H54 (cell line): ENCODE results near the gene ST8SIA2.
"Not testable (repeated sequence)": the region's sequence is repeated elsewhere in the genome, so short reads cannot be mapped to it uniquely, and the experiment has no call there.

Experiments
- DNase-seq: peaks from one replicate; pipeline ENCODE4 v3.0.0; 2011; ENCODE audit warnings: low spot score, mixed read lengths; ENCODE audit not compliant: insufficient read length
- FAIRE-seq: peaks from 3 replicates; lab custom pipeline; 2011; peaks lifted over from hg19 to GRCh38; lab: Jason Lieb, UNC
- POLR2A ChIP-seq: IDR thresholded peaks from 2 replicates; pipeline ENCODE4 v1.6.1; 2011; ENCODE audit warnings: low read depth, mild to moderate bottlenecking, low read length

The ST8SIA2 gene

DNA sequence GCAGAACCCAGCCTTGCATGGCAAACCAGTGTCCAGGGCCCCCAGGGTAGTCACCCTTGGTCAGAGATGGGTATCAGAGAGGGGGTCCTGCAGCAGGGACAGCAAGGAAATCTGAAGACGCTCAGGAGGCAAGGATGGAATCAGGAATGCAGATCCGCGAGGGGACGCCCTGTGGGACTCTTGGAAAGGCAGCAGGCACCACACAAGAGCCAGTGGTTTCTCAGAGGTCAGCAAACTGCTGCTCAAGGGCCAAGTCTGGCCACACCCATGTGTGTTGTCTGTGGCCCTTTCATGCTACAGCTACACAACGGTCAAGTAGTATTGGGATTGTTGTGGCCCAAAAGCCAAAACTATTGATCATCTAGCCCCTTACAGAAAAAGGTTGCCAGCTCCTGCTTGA lies 69.7 kb downstream of the ST8SIA2 start:
- FAIRE-seq (no peak), DNase-seq (no peak)
- TF ChIP-seq POLR2A = no peak

DNA sequence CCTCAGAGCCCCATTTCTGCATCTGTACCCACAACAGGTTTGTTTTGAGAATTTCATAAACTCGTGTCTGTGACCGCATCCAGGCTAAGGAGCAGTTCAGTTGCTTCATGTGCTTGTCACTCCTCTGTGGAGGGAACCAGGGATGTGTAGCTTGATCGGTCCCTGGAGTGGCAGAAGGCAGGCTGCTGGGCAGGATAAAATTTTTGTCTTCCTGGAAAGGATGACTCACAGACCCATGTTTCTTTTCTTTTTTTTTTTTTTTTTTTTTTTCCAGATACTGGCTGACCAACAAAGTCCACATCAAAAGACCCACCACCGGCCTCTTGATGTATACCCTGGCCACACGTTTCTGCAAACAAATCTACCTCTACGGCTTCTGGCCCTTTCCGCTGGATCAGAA lies 70.1 kb downstream of the ST8SIA2 start:
- FAIRE-seq = no peak
- no peak for DNase-seq
- no peak for TF ChIP-seq POLR2A

DNA sequence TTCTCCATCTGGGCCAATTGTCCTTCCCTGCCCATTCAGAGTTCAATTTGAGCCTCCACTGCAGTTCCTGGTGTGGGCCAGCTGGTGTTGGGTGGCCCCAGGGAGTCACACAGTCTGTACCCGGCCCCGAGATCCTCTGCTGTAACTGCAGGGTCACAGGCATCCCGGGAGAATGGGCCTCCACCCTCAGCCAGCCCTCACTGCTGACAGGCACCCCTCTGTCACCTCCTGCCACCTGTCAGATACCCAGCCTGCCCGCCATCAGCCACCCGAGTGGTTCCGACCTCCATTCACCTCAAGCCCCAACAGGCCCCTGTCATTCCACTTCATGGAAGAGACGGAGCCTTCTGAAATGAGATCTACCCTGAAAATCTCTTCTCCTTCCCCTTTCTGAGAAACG lies 73.2 kb downstream of the ST8SIA2 start:
- FAIRE-seq (no peak), DNase-seq (no peak)
- no peak for TF ChIP-seq POLR2A

DNA sequence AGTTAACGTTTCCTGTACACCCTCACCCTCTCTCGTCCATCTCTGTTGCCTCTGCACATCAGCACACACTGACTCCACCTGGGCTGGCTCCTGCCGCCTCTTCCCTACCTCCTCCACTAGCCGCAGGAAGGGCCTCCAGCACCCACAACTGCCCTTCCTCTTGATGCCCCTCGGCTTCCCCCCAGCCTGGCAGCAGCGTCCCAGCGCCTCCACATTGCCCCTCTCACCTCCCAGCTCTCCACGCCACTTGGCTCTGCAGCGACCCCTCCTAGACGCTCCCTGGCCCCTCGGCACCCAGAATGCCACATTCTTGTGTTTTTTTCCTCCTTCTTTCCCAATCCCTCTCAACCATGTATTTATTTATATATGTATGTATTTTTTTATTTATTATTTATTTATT lies 73.6 kb downstream of the ST8SIA2 start:
- FAIRE-seq = no peak
- no peak for TF ChIP-seq POLR2A
- no peak for DNase-seq

DNA sequence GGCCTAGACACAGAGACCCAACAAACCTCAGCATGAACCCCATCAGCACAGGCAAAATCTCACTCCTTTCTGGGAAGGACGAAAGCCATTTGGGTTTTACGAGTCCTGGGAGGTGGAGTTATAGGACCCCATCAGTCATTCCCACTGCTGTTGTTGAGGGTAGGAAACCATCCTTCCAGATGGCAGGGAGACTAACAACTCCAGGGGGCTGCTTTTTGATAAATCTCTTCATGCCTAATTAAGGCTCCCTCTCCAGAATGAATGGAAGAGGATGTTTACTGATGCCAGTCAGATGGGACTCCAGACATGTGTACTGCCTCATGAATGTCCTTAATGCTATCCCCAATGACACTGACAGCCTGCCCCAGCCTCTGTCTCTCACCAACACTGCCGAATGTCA lies 75.3 kb downstream of the ST8SIA2 start:
- no peak for DNase-seq
- no peak for TF ChIP-seq POLR2A
- FAIRE-seq = no peak

DNA sequence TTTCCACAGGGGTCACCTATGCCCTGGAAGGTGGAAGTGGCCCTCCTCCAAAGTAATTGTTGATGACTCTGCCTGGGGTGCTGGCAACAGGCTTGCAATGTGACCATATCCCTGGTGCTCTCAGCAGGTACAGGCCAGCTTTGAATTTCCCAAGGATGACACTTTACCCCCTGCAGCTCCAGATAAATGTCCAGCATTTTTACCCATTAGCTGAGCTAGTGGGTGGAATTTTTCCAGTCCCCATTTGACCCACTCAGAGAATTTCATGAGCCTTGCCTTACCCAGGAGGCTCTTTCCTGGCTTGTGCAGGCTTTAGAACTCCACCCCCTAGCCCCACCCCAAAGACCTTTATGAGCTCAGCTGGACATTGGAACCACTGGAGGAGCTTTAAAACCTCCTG lies 77.6 kb downstream of the ST8SIA2 start:
- FAIRE-seq (no peak), DNase-seq (no peak)
- TF ChIP-seq POLR2A = no peak

DNA sequence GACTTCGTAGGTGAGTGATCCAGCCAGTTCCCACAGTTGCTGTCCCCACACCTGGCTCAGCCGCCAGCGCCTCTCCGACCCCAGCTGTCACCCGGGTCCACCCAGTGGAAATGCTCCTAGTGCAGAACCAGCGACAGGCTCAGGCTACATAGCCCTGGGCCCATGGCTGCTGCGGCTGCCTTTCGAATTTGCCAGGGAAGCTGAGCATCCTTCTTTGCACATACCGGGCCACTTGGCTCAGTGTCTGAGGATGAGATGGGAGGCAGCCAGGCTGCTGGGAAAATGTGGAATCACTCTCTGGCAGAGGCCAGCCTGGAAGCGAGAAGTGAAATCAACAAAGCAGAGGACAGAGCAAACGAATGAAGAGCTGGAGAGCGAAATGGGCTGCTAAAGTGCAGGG lies 80.1 kb downstream of the ST8SIA2 start:
- no peak for TF ChIP-seq POLR2A
- no peak for FAIRE-seq
- DNase-seq = no peak

DNA sequence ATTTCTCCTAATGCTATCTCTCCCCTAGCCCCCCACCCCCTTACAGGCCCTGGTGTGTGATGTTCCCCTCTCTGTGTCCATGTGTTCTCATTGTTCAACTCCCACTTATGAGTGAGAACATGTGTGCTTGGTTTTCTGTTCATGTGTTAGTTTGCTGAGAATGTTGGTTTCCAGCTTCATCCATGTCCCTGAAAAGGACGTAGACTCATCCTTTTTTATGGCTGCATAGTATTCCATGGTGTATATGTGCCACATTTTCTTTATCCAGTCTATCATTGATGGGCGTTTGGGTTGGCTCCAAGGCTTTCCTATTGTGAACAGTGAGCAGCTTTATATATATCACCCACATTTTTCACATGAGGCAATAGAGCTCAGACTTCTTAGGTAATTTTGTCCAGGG lies 86.0 kb downstream of the ST8SIA2 start:
- FAIRE-seq, DNase-seq: not testable (repeated sequence)

DNA sequence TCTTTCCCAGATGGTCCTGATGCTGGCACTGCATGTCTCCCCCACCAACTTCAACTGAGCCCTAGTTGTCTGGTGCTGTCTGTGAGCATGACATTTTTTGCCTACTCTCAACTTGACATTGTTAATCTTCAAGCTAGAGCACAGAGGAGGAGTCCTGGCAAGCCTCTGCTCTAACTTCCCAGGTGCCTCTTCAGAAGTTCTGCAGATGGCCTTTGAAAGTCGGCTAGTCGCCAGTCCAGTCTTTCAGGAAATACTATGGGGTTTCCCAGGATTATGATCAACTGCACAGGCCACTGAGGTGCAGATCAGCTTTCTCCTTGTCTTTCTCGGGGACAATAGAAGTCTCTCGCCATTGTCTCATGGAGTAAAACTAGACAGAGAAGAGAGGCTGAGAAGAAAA lies 86.7 kb downstream of the ST8SIA2 start:
- FAIRE-seq (no peak), DNase-seq (no peak)
- no peak for TF ChIP-seq POLR2A

DNA sequence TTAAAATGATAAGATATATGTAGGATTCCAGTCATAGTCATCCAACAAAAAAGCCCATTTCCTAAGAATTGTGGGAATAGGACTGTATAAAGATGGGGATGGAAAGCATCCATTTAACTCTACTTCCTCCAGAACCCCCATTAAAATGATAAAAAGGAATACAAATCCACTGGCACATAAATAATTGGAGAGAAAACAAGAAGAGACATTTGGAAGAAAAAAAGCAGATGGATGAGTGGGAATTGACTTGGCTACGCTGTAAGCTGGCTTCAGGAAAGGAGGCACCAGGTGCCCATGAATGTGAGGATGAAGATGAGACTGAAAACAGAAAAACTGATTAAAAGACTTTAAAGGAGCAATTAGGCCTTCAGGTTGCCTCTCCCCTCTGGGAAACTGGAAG lies 91.8 kb downstream of the ST8SIA2 start:
- no peak for FAIRE-seq
- DNase-seq = no peak
- no peak for TF ChIP-seq POLR2A

DNA sequence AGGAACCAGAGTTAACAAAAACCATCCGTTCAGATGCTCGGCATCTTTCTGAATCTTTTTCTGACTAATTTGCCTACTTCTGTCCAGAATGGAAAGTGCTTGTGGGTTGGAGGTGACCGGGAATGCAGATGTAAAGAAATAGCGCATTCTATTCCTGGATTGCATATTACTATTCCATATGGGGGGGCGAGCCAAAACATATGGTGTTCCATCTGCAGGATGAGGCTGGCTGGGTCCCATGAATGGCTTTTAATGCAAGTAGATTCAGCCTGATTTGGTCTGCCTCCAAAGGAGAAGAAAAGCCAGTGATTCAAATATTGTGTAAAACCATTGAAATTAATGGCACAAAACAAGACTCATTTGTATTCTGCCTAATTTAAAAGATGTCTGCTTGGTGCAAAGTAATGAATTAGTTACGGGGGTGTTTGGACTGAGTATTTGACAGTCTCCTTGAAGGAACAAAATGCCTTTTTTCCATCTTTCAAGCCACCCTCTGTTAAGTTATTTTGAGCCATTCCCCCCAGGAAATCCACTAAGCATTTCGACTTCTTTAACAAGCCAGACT lies 99.0 kb downstream of the ST8SIA2 start:
- DNase-seq (no peak), FAIRE-seq (no peak)
- TF ChIP-seq POLR2A = no peak

DNA sequence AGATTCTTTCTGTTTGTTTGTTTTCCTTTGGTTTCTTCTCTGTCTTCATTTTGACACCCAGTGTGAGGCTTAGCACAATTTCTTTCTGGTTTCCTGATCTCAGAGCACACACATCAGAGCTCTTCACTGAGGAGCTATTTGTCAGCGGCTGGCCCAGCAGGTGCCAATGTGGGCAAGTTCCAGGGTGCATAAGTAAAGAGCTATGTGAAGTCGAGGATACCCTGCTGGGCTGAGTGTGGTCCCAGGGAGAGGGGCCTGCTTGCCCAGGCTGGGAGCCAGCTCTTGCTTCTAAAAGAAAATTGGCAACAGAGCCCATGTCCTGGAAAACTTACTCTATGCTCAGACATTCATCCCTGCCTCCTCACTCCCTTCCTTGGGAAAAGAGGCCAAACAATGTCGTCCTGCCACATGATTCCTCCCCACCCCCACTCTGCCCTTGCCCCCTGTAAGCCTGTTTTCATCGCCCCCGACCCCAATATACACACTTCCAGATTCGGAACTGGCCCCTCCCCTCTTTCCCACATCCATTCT lies 101.2 kb downstream of the ST8SIA2 start:
- TF ChIP-seq POLR2A = no peak
- DNase-seq (no peak), FAIRE-seq (no peak)

DNA sequence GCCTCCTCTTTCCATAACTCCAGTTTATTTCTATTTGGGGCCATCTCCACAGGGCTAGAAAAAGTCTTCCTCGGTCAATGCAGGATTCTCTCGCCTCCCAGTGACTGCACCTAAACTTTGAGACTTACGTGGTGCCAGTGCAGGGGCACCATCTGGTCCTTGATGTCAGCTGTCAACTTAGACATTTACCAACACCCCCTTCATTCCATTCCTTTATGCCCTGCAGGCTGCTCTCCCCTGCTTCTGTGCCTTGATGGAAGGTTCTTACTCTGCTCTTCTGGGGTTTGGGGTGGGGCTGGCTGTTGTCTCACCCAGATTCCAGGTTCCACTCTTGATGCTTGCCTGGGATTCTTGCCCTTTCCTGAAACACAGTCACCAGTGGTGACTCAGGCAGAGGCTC lies 101.8 kb downstream of the ST8SIA2 start:
- DNase-seq (no peak), FAIRE-seq (no peak)
- TF ChIP-seq POLR2A = no peak

DNA sequence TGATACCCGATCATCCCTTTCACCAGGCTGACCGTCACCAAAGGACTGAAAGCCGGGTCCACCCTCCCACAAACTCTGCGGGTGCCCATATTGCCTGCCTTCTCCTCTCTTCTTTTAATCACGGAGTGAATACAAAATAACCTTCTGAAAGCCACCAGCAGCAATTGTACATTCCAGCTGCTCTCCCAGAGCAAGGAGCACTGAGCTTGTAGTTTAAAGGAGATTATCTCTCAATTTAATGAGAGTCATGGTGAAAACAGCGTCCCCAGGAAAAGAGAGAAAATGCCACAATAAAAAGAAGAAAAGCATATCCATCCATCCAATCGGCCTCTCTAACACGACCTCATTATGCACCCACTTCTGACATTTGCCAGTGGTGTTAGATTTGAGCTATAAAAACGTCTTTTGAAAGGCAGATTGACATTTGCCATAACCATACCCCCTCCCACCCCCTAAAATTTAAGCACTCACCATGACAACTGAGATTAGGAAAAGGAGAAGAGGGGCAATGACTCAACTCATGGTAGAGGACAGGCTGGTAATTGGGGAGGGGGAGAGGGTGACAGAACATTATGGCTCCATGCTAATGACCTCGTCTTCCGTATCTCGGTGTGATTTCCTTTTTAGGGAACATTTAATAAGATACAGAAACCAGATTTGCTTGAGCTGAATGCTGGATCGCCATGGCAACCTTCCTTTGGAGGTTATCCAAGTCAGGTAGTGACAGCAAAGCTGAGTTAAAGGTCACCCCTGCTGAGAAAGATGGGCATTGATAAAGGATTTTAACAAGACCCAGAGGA lies 106.2 kb downstream of the ST8SIA2 start:
- FAIRE-seq = no peak
- TF ChIP-seq POLR2A = no peak
- no peak for DNase-seq

DNA sequence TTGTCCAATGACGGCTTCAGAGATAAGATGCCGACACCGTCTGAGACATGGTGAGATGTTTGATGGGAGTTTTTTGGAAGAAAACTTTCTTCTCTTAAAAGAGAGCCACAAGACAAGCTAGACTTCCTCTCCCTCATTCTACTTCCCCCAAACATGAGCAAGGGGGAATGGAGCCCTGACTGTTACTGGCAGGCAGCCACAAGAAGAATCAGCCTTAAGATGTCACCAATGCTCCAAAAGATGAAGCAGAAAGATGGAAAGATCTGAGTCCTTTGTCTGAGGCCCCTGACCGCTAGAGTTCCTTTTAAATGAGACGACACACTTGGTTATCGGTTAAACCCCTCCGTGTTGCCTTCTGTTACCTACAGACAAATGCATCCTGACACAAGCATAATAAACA lies 108.7 kb downstream of the ST8SIA2 start:
- no peak for FAIRE-seq
- no peak for TF ChIP-seq POLR2A
- DNase-seq = no peak
